BLaER1 treated with 17β-estradiol and CSF1 and Interleukin-3, amounts not matched to agents 10 nM and 100 nM (cell line): ENCODE results near the gene PMM1.
A peak's percentile ranks its signal among the peaks of the same experiment; 100 is the strongest.
"Not testable (repeated sequence)": the region's sequence is repeated elsewhere in the genome, so short reads cannot be mapped to it uniquely, and the experiment has no call there.

Experiments used
- H3K27ac ChIP-seq, 11 experiments: shearing (Covaris generic); formaldehyde crosslinking; 2 replicates each; pipeline ENCODE4 v1.8.1; 2022
- H3K27me3 ChIP-seq, 11 experiments: shearing (Covaris generic); formaldehyde crosslinking; 2 replicates each; pipeline ENCODE4 v1.8.1; 2022
- H3K36me3 ChIP-seq, 11 experiments: shearing (Covaris generic); formaldehyde crosslinking; 2 replicates each; pipeline ENCODE4 v1.8.1; 2022
- H3K4me1 ChIP-seq, 10 experiments: shearing (Covaris generic); formaldehyde crosslinking; 2 replicates each; pipeline ENCODE4 v1.8.1; 2022
- H3K4me2 ChIP-seq, 11 experiments: shearing (Covaris generic); formaldehyde crosslinking; 2 replicates each; pipeline ENCODE4 v1.8.1; 2022
- H3K4me3 ChIP-seq, 10 experiments: shearing (Covaris generic); formaldehyde crosslinking; 2 replicates each; pipeline ENCODE4 v1.8.1; 2022
- H3K9ac ChIP-seq, 11 experiments: shearing (Covaris generic); formaldehyde crosslinking; 2 replicates each; pipeline ENCODE4 v1.8.1; 2022
- H3K9me3 ChIP-seq, 11 experiments: shearing (Covaris generic); formaldehyde crosslinking; replicated peaks in 1 of 11; 2 replicates each; pipeline ENCODE4 v1.8.1; 2022
- H4K20me1 ChIP-seq, 11 experiments: shearing (Covaris generic); formaldehyde crosslinking; 2 replicates each; pipeline ENCODE4 v1.8.1; 2022
- Cebpa-rat ChIP-seq, 11 experiments: shearing (Covaris generic); IDR thresholded peaks; 2 replicates each; pipeline ENCODE4 v1.8.1; 2022

PMM1 gene

DNA sequence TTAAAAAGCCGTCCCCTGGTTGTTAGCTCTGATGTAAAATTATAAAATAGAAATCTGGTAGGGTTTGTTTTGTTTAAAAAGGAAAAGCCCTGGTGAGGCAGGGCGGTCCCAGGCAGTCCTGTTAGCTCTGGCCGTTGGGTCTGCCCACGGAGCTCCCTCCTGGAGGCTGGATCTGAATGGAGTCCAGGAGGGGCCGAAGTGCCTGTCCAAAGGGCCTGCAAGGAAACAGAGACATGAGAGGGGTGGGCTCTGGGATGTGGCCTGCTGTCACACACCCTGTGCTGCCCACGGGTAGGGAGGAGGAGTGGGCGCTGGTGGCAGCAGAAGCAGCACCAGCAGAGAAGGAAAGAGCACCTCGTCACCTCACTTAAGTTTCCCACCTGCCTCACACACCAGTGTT lies 11.3 kb upstream of the PMM1 start:
- Histone ChIP-seq H3K4me3 (no peak overlapping the region), H3K9me3 (no peaks in the 10 kb centered on the region), H3K4me2 (no peak overlapping the region), H3K27me3 (peaks cover 41 to 80% (median 72%) of the 10 kb centered on the region in 11 experiments), H4K20me1 (peaks cover 13 to 99% (median 92%) of the 10 kb centered on the region in 11 experiments; a peak in 20 of 22 replicates), H3K36me3 (peaks cover 49 to 72% (median 59%) of the 10 kb centered on the region in 11 experiments), H3K27ac (no peak overlapping the region), H3K4me1 (peaks cover 0 to 17% (median 6%) of the 10 kb centered on the region in 10 experiments; a peak in 8 of 20 replicates), H3K9ac (no peak overlapping the region)
- no peak for TF ChIP-seq Cebpa-rat (IDR thresholded peaks at IDR 0.05)

DNA sequence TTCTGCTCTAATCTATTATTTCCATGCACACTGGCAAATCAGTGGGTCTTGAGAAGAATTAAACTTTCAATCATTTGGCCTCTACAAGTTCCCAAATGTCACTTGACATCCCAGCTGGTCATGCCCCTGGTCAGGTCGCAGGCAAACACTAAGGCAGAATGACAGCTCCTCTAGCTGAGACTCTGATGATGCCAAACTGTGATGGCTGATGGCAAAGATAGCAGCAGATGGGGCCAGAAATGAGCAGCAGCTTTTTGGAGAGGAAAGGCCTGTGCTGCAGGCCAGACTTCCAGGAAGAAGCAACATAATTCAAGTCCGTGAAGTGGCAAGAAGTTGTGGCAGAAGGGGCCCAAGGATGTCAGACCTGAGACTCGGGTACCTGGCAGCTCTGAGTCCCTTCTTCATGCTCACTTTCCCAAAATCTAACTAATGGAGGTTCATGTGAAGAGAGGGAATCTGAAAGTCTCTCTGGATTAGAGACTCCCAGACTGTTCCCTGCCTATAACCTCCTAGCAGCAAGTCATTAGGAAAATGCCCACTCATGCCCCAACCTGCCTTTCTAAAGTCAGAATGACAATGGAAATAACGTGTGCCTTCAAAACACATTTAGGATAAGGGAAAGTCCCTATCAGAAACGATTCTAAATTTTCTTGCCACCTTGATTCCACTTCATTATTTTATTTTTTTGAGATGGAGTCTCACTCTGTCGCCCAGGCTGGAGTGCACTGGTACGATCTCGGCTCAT lies 9.4 kb upstream of the PMM1 start:
- no peak overlapping the region for H3K4me2 ChIP-seq
- H3K9ac ChIP-seq = peak overlapping the region in 2 of 11 experiments; percentile 1 to 5; a peak in 1 of 22 replicates
- no peaks in the 10 kb centered on the region for H3K9me3 ChIP-seq
- peaks cover 0 to 95% (median 77%) of the 10 kb centered on the region in 11 experiments; a peak in 20 of 22 replicates for H4K20me1 ChIP-seq
- H3K4me1 ChIP-seq = peaks cover 0 to 12% (median 2%) of the 10 kb centered on the region in 10 experiments; a peak in 7 of 20 replicates
- H3K36me3 ChIP-seq = peaks cover 35 to 55% (median 45%) of the 10 kb centered on the region in 11 experiments
- H3K27me3 ChIP-seq = peaks cover 28 to 61% (median 55%) of the 10 kb centered on the region in 11 experiments
- no peak overlapping the region for H3K4me3 ChIP-seq
- TF ChIP-seq Cebpa-rat (IDR thresholded peaks at IDR 0.05) = no peak
- no peak overlapping the region for H3K27ac ChIP-seq

DNA sequence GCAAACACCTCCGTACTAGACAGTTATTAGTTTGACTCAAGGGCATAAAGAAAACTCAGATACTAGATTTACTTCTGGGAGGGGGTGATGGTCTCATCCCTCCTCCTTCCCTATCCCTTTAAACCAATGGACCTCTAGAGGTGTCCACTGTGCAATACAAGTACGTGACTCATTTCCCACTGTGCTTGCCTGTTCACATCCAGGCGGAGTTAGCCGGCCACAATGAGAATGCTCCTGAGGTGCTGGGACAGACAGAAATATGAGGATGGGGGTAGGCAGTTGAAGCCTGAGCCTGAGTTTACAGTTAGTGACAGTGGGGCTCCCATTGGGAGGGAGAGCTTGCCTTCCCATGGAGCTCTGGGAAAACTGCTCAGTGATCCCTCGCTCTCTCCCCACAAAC lies 8.4 kb upstream of the PMM1 start:
- Histone ChIP-seq H4K20me1 (peaks cover 0 to 90% (median 68%) of the 10 kb centered on the region in 11 experiments; a peak in 20 of 22 replicates), H3K36me3 (peaks cover 32 to 46% (median 39%) of the 10 kb centered on the region in 11 experiments), H3K27ac (no peak overlapping the region), H3K4me1 (peaks cover 0 to 3% (median 0%) of the 10 kb centered on the region in 10 experiments; a peak in 2 of 20 replicates), H3K4me3 (no peak overlapping the region), H3K9me3 (no peaks in the 10 kb centered on the region), H3K9ac (peak overlapping the region in 3 of 11 experiments; percentile 1 to 5 (median 1); a peak in 2 of 22 replicates), H3K4me2 (no peak overlapping the region), H3K27me3 (peaks cover 19 to 52% (median 48%) of the 10 kb centered on the region in 11 experiments)
- no peak for TF ChIP-seq Cebpa-rat (IDR thresholded peaks at IDR 0.05)

DNA sequence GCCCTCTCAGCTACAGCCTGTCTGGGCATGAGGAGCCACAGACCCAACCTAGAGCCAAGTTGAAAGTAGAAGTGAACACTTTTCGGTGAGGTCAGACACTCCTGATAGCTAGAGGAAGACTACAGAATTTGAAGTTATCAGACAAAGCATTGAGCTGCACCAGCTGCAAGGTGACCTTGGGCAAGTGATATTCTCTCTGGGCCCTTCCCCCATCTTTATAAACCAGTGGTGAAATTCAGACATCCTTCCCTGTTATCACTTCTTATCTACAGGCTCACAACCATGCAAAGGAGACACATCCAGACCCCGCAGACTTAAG lies 8.0 kb upstream of the PMM1 start:
- Histone ChIP-seq H3K4me3 (no peak overlapping the region), H3K27ac (no peak overlapping the region), H3K9me3 (no peaks in the 10 kb centered on the region), H3K9ac (peak overlapping the region in 2 of 11 experiments; percentile 1 to 5; a peak in 1 of 22 replicates), H3K36me3 (peaks cover 27 to 41% (median 34%) of the 10 kb centered on the region in 11 experiments), H4K20me1 (peaks cover 0 to 85% (median 63%) of the 10 kb centered on the region in 11 experiments; a peak in 20 of 22 replicates), H3K27me3 (peaks cover 14 to 47% (median 43%) of the 10 kb centered on the region in 11 experiments), H3K4me2 (no peak overlapping the region), H3K4me1 (no peaks in the 10 kb centered on the region)
- no peak for TF ChIP-seq Cebpa-rat (IDR thresholded peaks at IDR 0.05)

DNA sequence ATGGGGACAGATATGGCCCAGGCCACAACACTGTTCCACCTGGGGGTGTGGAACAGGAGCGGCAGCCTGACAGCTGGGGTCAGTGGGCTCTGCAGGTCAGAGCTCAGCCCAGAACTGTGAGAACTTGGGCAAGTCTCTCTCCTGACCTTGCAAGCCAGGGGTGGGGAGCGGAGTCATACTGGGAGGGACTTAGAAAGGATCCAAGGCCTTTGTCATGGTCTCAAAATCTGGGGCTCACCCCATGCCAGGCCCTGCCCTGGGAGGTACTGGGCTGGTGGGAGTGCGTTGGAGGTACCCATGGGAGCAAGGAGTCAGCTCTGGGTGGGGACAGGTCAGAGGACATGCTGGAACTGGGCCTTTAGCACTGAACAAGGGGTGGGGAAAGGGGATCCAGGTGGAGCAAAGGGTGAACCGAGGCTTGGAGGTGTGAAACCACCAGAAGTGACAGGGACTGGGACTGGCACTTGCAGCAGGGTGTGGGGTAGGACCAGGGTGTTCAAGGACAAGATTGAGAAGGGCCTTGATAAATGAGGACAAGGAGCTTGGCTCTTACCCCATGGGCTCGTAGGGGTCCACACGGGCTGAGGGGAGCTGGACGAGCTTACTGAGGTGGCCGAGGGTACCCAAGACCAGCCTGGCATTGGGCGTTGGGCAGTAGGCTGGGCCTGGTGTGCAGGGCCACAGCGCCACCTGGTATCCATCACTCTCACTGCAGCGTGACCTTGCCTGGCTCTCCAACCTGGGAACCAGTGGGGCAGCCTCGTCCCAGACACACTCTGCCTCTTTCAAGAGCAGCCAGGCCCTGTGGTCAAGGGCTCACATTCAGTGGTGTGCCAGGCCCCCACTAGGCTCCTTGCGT lies 7.4 kb upstream of the PMM1 start:
- H3K4me1 ChIP-seq = peaks cover 0 to 1% (median 0%) of the 10 kb centered on the region in 10 experiments; a peak in 1 of 20 replicates
- H3K4me2 ChIP-seq = no peak overlapping the region
- no peak overlapping the region for H3K9ac ChIP-seq
- H3K9me3 ChIP-seq = no peaks in the 10 kb centered on the region
- H3K27ac ChIP-seq = no peak overlapping the region
- peaks cover 0 to 79% (median 57%) of the 10 kb centered on the region in 11 experiments; a peak in 20 of 22 replicates for H4K20me1 ChIP-seq
- peaks cover 9 to 41% (median 37%) of the 10 kb centered on the region in 11 experiments; a peak in 21 of 22 replicates for H3K27me3 ChIP-seq
- peaks cover 21 to 35% (median 28%) of the 10 kb centered on the region in 11 experiments for H3K36me3 ChIP-seq
- no peak overlapping the region for H3K4me3 ChIP-seq
- TF ChIP-seq Cebpa-rat (IDR thresholded peaks at IDR 0.05) = no peak

DNA sequence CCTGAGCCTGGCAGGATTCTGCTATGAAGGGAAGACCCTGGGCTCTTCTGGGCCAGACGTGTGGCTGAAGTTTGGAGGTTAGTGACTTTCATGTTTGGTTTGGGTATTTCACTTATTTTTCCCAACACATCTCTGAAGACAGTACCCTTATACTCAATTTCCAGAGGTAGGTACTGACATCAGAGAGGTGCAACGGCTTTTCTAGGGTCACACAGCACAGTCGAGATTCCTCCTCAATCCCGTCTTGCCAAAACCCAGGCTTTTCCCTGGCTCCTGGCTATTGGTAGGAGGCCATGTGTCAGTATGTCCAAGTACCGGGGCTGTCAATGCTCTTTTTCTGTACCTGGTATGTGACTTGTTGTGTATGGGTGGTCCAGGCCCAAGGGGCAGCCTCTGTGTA lies 6.1 kb upstream of the PMM1 start:
- Histone ChIP-seq H3K4me1 (peaks cover under 1 to 7% (median 2%) of the 10 kb centered on the region in 10 experiments; a peak in 15 of 20 replicates), H3K27me3 (peaks cover 0 to 28% (median 24%) of the 10 kb centered on the region in 11 experiments; a peak in 20 of 22 replicates), H4K20me1 (peaks cover 0 to 66% (median 44%) of the 10 kb centered on the region in 11 experiments; a peak in 18 of 22 replicates), H3K27ac (no peak overlapping the region), H3K9me3 (no peaks in the 10 kb centered on the region), H3K9ac (no peak overlapping the region; a peak in 1 of 22 replicates), H3K36me3 (peaks cover 9 to 22% (median 15%) of the 10 kb centered on the region in 11 experiments), H3K4me2 (no peak overlapping the region), H3K4me3 (no peak overlapping the region)
- TF ChIP-seq Cebpa-rat (IDR thresholded peaks at IDR 0.05) = no peak

DNA sequence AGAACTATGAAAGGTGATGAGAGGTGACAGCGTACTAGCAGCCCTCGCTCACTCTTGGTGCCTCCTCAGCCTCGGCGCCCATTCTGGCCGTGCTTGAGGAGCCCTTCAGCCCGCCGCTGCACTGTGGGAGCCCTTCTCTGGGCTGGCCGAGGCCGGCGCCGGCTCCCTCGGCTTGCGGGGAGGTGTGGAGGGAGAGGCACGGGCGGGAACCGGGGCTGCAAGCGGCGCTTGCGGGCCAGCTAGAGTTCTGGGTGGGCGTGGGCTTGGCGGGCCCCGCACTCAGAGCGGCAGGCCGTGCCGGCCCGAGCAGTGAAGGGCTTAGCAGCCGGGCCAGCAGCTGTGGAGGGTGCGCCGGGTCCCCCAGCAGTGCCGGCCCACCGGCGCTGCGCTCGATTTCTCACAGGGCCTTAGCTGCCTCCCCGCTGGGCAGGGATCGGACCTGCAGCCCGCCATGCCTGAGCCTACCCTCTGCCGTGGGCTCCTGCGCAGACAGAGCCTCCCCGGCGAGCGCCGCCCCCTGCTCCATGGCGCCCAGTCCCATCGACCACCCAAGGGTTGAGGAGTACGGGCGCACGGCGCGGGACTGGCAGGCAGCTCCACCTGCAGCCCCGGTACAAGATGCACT lies 3.8 kb upstream of the PMM1 start:
- H3K4me3 ChIP-seq, H3K9me3 ChIP-seq, H3K36me3 ChIP-seq, H3K4me2 ChIP-seq, H3K9ac ChIP-seq, H3K27ac ChIP-seq, H3K27me3 ChIP-seq: not testable (repeated sequence)
- H4K20me1 ChIP-seq = peaks cover 0 to 44% (median 25%) of the 10 kb centered on the region in 11 experiments; a peak in 18 of 22 replicates
- H3K4me1 ChIP-seq = peaks cover 11 to 23% (median 17%) of the 10 kb centered on the region in 10 experiments

DNA sequence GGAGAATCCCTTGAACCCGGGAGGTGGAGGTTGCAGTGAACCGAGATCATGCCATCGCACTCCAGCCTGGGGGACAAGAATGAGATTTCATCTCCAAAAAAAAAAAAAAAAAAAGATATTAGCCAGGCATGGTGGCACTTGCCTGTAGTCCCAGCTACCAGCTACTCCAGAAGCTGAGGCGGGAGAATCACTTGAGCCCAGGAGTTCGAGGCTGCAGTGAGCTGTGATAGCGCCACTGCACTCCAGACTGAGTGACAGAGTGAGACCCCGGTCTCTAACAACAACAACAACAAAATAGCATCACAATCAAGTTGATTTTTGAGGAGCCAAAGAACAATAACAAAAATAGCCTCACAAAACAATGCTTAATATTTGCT lies 2.3 kb downstream of the PMM1 start:
- Histone ChIP-seq H3K4me3 (no peak overlapping the region), H3K9me3 (no peaks in the 10 kb centered on the region), H3K4me1 (peaks cover 18 to 30% (median 21%) of the 10 kb centered on the region in 10 experiments), H3K9ac (peak overlapping the region in 4 of 11 experiments; percentile 24 to 89 (median 62); a peak in 2 of 22 replicates), H3K27me3 (no peaks in the 10 kb centered on the region), H4K20me1 (peaks cover 0 to 20% (median 0%) of the 10 kb centered on the region in 11 experiments; a peak in 7 of 22 replicates), H3K36me3 (peaks cover 0 to 32% (median 9%) of the 10 kb centered on the region in 11 experiments; a peak in 11 of 22 replicates), H3K4me2 (peak overlapping the region in 2 of 11 experiments; percentile 96 to 97; a peak in 1 of 22 replicates), H3K27ac (no peak overlapping the region)
- no peak for TF ChIP-seq Cebpa-rat (IDR thresholded peaks at IDR 0.05)
